Activated naive CD8-positive, alpha-beta T cell (primary cell): ENCODE measurements around the gene USP35.

ENCODE experiments used
- H3K27ac Mint-ChIP-seq: one replicate; pipeline ENCODE4 v1.8.0; 2021; ENCODE audit warnings: mixed read lengths
- H3K27me3 Mint-ChIP-seq: one replicate; pipeline ENCODE4 v1.8.0; 2021; ENCODE audit warnings: mixed read lengths
- H3K36me3 Mint-ChIP-seq: one replicate; pipeline ENCODE4 v1.8.0; 2021; ENCODE audit warnings: mixed read lengths
- H3K4me1 Mint-ChIP-seq: one replicate; pipeline ENCODE4 v1.8.0; 2021; ENCODE audit warnings: low read depth, mixed read lengths
- H3K4me3 Mint-ChIP-seq: one replicate; pipeline ENCODE4 v1.8.0; 2021; ENCODE audit warnings: mild to moderate bottlenecking, mixed read lengths
- H3K9me3 Mint-ChIP-seq: one replicate; pipeline ENCODE4 v1.8.0; 2021; ENCODE audit warnings: low read depth, mixed read lengths

Gene USP35, protein sequence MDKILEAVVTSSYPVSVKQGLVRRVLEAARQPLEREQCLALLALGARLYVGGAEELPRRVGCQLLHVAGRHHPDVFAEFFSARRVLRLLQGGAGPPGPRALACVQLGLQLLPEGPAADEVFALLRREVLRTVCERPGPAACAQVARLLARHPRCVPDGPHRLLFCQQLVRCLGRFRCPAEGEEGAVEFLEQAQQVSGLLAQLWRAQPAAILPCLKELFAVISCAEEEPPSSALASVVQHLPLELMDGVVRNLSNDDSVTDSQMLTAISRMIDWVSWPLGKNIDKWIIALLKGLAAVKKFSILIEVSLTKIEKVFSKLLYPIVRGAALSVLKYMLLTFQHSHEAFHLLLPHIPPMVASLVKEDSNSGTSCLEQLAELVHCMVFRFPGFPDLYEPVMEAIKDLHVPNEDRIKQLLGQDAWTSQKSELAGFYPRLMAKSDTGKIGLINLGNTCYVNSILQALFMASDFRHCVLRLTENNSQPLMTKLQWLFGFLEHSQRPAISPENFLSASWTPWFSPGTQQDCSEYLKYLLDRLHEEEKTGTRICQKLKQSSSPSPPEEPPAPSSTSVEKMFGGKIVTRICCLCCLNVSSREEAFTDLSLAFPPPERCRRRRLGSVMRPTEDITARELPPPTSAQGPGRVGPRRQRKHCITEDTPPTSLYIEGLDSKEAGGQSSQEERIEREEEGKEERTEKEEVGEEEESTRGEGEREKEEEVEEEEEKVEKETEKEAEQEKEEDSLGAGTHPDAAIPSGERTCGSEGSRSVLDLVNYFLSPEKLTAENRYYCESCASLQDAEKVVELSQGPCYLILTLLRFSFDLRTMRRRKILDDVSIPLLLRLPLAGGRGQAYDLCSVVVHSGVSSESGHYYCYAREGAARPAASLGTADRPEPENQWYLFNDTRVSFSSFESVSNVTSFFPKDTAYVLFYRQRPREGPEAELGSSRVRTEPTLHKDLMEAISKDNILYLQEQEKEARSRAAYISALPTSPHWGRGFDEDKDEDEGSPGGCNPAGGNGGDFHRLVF

DNA sequence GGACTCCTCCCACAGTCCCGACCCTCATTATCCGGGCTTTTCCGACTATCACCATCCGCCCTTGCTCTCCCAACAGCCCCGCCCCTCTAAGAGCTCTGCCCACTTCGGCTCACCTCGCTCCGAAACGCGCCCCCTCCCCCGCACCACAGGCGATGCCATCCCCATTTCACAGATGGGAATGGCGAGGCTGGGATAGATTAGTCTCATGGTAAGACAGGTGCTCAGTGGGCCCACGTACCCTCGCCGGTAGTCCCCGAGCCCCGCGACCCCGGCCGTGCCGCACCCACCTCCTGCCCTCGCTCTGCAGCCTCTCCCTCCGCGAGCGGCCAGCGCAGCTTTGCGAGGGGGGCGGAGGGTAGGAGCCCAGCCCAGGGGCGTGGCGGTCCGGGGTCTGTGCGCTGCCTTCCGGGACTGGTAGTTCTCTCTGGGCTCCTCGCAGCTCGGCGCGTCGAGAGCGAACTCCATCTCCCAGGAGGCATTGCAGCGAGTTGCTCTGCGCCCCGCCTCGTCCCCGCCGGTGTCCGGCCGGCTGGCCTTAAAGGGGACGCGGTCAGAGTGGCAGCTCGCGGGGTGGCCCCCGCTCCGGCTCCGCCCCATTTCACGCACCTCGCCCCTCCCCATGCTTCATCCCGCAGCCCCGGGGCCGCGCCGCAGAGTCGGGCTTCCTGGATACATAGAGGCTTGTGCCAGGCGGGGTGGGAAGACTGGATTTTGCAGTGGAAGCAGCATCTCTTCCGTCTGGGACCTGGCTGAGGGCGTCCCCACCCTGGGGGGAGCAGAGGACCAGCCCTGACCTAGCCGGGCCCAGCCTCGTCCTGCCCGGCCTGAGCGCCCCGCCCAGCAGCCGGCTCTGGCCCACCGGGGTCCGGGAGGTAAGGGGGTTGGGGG lies at the start of gene USP35, which contains the start of gene KCTD21:
Gene USP35, plus strand, starts transcription at position 634 of the 888 bp plus-strand sequence. CDS start 7,327 bp downstream, outside the sequence.
Gene KCTD21, minus strand, starts transcription at position 341 of the 888 bp plus-strand sequence. CDS start 14,072 bp downstream, outside the sequence.
- Mint-ChIP-seq H3K4me1 (peaks cover 55% of the 10 kb centered on the region), H3K36me3 (peaks cover 2% of the 10 kb centered on the region), H3K27me3 (no peaks in the 10 kb centered on the region), H3K4me3 (peak within 1 kb of the TSS; percentile 98), H3K9me3 (no peaks in the 10 kb centered on the region), H3K27ac (peak within 1 kb of the TSS; percentile 98)

DNA sequence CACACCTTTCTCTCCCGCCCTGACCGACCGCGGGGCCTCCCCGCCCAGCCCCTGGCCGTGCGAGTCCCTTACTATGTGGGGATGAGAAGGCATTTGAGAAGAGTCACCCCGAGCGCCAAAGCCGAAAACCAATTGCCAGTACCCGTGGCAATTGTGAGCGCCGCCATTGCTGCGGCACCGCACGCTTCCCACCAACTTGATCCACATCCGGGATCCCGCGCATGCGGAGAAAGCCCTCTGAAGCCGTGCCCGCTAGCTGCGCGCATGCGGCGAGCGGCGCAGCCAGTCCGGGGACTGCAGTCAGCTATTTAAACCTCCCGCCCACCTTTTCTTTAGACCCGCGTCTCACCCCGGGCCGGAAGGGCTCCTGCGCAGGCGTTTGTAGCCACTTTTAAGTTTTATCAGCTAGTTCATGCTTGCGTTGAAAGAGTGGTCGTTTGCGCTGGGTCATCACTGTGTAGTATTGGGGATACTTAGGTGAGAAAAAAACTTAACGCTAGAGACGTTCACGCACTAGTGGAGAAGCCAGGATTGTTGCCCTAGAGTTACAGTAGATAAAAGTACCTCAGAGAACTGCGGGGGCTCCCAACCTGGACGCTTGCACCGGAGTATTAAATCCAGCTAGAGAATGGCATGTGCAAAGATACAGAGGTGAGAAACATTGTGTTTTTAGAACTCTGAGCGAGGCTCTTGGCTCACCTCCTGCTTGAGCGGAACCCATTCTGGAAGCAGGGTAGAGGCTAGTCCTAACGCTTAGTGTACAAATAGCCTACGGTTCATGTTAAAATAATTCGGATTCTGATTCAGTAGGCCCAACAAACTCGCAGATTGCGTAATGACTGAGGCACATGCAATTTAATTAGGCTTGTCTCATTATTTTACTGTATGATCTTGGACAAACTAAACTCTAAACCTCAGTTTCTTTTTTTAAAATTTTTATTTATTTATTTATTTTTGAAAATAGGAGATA lies 49.0 kb upstream of the USP35 start, which contains the start of gene ALG8:
Gene ALG8, minus strand, starts transcription at position 205 of the 970 bp plus-strand sequence. Its CDS starts 38 bp downstream, at position 167.
- peak within 1 kb of the TSS; percentile 93 for H3K27ac Mint-ChIP-seq
- H3K4me3 Mint-ChIP-seq = peak within 1 kb of the TSS; percentile 92
- no peaks in the 10 kb centered on the region for H3K27me3 Mint-ChIP-seq

DNA sequence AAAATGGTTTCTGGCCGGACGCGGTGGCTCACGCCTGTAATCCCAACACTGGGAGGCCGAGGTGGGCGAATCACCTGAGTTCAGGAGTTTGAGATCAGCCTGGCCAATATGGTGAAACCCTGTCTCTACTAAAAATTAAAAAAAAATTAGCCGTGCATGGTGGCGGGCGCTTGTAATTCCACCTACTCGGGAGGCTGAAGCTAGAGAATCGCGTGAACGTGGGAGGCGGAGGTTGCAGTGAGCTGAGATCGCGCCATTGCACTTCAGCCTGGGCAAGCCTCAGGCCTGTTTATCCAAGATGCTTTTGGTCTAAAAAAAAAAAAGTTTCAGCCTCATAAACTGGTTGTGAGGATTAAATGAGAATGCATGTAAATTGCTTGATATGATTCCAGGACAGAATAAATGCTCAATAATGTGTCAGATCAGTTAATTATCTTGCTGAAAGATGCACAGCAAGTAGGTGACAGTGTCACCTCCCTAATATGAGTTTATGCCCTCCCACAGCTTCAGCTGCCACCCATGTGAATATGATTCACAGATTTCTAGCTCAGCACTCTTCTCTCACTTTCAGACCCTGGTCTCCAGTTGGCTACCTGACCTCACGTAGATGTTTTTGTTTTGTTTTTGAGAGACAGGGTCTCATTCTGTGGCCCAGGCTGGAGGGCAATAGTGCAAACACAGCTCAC lies 48.2 kb upstream of the USP35 start:
- Mint-ChIP-seq H3K36me3 (peaks cover 8% of the 10 kb centered on the region), H3K9me3 (no peaks in the 10 kb centered on the region), H3K27me3 (no peaks in the 10 kb centered on the region), H3K27ac (peak overlapping the region; percentile 54), H3K4me3 (peak overlapping the region; percentile 92), H3K4me1 (peaks cover 41% of the 10 kb centered on the region)

More for the DNA sequence above, 49.0 kb upstream of the USP35 start, which contains the start of gene ALG8:
- H3K9me3 Mint-ChIP-seq = no peaks in the 10 kb centered on the region
- peaks cover 13% of the 10 kb centered on the region for H3K36me3 Mint-ChIP-seq
- H3K4me1 Mint-ChIP-seq = peaks cover 42% of the 10 kb centered on the region

DNA sequence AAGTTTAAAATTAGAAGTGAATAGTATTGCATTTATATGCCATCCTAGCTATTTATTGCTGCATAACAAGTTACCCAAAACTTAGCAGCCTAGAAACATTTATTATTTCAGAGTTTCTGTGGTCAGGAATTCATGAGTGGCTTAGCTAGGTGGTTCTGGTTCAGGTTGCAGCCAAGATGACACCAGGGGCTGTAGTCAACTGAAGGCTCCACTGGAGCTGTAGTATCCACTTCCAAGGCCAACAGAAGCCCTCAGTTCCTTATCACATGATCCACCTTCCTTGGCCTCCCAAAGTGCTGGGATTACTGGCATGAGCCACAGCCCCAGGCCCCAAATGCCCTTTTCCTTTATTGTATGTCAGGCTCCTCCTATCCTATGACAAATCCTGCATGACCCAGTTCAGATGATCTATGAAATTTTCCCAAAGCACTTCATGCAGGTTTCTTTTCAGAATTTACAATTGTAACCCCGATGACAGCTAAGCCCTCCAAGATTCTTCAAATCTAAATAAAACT lies 43.2 kb upstream of the USP35 start:
- Mint-ChIP-seq H3K27me3 (no peaks in the 10 kb centered on the region), H3K36me3 (peaks cover 4% of the 10 kb centered on the region), H3K4me3 (no peak overlapping the region), H3K27ac (no peak overlapping the region), H3K4me1 (peaks cover 16% of the 10 kb centered on the region), H3K9me3 (no peaks in the 10 kb centered on the region)

DNA sequence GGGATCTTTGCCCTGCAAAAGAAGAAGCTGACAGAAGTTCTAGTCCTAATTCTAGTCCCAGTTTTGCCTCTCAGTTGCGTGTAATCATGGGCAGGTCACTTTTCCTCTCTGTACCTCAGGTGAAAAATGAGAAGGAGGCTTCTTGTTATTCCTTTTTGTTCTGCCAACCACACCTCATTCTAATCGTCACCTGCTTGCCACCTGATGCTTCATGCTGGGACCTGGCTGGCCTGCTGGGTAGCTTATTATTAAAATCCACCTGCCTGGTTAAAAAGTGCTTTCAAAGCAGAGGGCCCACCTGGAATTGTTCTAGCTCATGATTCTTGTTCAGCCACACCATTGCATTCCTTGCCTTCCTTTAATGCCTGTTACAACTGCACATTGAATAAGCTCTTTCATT lies 40.9 kb upstream of the USP35 start:
- no peak overlapping the region for H3K4me3 Mint-ChIP-seq
- no peaks in the 10 kb centered on the region for H3K27me3 Mint-ChIP-seq
- peaks cover 6% of the 10 kb centered on the region for H3K4me1 Mint-ChIP-seq
- H3K36me3 Mint-ChIP-seq = peaks cover 10% of the 10 kb centered on the region
- H3K27ac Mint-ChIP-seq = no peak overlapping the region
- H3K9me3 Mint-ChIP-seq = no peaks in the 10 kb centered on the region

DNA sequence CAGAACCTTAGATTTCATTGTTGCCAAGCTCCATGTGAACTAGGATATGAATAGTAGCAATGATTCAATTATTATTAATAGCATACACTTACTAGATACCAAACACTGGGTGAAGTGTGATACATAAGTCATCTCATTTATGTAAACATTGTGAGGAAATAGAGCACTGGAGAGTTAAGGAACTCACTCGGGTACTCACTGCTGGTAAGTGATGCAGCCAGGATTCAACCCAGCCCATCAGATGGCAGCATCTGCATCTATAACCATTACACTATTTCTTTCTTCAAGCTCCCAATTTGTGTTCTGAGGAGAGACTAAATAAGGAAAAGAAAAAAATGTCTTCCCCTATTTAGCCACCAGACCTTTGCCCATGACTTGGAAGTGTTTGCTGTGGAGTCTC lies 39.1 kb upstream of the USP35 start:
- Mint-ChIP-seq H3K9me3 (no peaks in the 10 kb centered on the region), H3K36me3 (peaks cover 13% of the 10 kb centered on the region), H3K4me1 (no peaks in the 10 kb centered on the region), H3K27ac (no peak overlapping the region), H3K27me3 (no peaks in the 10 kb centered on the region), H3K4me3 (no peak overlapping the region)

DNA sequence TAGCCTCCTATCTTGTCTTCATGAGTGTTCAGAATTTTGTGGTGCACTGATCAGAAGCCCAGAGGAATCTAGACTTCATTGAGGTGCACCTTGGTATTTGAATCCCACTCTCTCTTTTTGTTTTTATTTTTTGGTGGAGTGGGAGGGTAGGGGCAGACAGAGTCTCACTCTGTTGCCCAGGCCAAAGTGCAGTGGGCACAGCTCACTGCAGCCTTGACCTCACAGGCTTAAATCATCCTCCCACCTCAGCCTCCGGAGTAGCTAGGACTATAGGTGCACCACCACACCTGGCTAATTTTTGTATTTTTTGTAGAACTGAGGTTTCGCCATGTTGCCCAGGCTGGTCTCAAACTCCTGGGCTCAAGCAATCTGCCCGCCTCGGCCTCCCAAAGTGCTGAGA lies 38.4 kb upstream of the USP35 start:
- Mint-ChIP-seq H3K36me3 (peaks cover 15% of the 10 kb centered on the region), H3K4me3 (no peak overlapping the region), H3K27me3 (no peaks in the 10 kb centered on the region), H3K27ac (no peak overlapping the region), H3K4me1 (no peaks in the 10 kb centered on the region), H3K9me3 (no peaks in the 10 kb centered on the region)

DNA sequence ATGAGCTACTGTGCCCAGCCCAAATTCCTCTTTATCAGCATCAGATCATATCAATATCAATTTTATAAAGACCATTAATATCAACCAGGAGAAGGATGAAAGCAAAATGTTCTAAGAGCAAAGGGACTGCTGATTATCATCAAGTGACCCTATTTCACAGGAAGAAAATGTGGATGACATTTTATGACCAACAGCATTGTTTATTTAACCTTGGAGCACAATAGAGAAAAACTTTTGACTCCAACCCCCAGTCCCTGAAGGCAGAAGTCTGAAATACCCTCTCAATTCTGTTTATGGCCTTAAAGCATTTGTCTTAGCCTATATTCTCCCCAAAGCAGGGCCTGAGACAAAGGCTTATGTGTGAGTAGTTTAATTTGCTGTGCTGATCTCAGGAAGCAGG lies 38.0 kb upstream of the USP35 start:
- Mint-ChIP-seq H3K4me3 (no peak overlapping the region), H3K27ac (no peak overlapping the region), H3K27me3 (no peaks in the 10 kb centered on the region), H3K9me3 (no peaks in the 10 kb centered on the region), H3K4me1 (no peaks in the 10 kb centered on the region), H3K36me3 (peaks cover 15% of the 10 kb centered on the region)

DNA sequence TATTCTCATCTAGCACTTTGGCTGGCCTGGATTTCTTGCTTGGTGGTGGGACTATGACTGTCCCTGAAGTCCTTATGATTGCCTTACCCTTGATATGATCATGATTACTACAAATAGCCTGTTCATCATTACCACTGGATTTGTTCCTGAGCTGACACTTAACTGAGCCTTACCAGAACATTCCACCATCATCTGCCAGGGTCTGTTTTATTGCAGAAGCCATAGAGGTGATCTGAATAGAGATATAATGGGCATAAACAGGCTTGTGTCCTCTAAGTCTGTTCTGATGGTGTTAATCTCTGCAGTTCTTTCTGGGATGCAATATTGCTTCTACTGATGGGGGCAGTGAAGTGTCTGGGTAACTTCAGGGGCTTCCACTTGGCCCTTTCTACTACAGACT lies 36.9 kb upstream of the USP35 start:
- Mint-ChIP-seq H3K4me3 (no peak overlapping the region), H3K9me3 (no peaks in the 10 kb centered on the region), H3K36me3 (peaks cover 15% of the 10 kb centered on the region), H3K27me3 (no peaks in the 10 kb centered on the region), H3K4me1 (no peaks in the 10 kb centered on the region), H3K27ac (no peak overlapping the region)

DNA sequence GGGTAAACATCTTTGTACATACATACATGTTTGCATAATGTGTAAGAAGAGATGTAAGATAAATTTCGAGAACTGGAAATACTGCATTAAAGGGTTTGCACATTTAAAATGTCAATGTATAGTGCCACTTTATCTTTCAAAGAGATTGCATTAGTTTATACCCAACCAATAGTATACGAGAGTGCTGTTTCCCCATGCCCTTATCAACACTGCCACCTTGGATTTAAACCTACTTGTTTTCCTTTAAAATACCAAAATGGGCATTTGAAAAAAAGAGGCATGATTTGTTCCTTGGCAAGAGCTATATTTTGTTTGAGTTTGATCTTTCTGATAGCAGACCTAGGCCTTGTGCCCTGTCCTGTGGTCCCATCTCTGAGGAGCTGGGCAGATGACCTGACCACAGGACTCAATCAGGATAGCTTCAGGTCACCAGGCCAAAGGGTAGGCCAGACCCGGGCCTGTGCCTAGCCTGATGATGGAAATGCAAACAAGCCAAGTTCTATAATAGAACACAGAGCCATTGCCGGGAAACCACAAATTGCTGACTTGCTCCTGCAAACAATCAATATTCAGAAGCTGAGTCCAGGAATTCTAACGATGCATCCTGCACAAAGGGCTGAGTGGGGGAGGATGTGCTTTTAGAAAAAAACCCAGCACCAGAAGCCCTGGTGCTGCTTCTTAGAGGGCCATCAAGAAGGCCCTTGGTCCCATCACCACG lies 32.4 kb upstream of the USP35 start:
- Mint-ChIP-seq H3K27me3 (no peaks in the 10 kb centered on the region), H3K9me3 (no peaks in the 10 kb centered on the region), H3K36me3 (peaks cover 12% of the 10 kb centered on the region), H3K27ac (no peak overlapping the region), H3K4me1 (no peaks in the 10 kb centered on the region), H3K4me3 (no peak overlapping the region)

DNA sequence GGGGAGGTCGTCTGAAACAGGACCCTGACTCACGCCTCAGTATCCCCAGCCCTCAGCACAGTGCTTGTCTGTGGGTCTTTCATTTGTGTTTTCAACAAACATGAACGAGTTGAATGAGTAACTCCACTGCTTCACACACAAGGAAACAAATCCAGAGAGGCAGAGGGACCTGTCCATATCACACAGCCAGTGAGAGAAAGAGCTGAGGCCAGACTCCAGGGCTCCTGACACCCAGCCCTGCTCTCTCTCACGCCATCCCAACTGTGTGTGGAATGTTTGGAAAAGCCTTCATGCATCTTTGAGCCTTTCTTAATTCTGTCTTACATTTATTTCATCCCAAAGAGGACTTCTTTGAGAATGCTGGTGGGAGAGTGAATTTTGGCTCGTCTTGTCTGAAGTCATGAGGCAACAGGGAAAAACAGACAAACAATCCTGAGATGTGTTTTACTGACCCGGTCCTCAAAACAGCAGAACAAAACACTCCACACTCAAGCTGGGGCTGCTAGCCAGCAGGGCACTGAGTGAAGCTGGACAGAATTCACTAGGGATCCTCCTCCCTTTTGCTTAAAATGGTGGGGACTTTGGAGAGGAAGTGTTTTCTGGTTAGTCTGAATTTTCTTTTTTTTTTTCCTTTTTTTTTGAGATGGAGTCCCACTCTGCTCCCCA lies 29.6 kb upstream of the USP35 start:
- Mint-ChIP-seq H3K9me3 (no peaks in the 10 kb centered on the region), H3K27ac (no peak overlapping the region), H3K4me3 (no peak overlapping the region), H3K4me1 (no peaks in the 10 kb centered on the region), H3K36me3 (peaks cover 2% of the 10 kb centered on the region), H3K27me3 (no peaks in the 10 kb centered on the region)

DNA sequence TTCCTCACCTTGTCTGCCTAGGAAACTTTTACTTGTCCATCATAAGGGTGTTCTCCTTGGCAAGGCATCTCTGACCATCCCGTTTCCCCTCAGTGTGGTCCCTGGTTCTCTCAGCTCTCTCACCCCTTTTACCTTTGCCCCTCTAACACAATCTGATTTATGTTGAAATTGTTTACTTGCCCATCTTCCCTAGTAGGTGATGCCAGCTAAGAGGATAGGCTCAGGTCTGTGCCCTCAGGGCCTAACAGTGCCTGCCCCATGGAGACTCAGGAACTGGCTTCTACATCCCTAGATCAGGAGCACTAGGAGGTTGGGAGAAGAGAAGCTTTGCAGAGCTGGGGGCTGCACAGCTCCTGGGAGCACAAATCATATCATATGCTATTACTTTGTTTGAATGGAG lies 28.2 kb upstream of the USP35 start:
- Mint-ChIP-seq H3K36me3 (no peaks in the 10 kb centered on the region), H3K4me1 (no peaks in the 10 kb centered on the region), H3K4me3 (no peak overlapping the region), H3K9me3 (no peaks in the 10 kb centered on the region), H3K27me3 (no peaks in the 10 kb centered on the region), H3K27ac (no peak overlapping the region)
